SW 1271 (cell line): ENCODE results near the gene IQSEC1.

Experiments used
- DNase-seq, 2 experiments: peaks; one replicate each; lab custom pipeline; 2025; lab: John Stamatoyannopoulos, UW

The IQSEC1 gene

DNA sequence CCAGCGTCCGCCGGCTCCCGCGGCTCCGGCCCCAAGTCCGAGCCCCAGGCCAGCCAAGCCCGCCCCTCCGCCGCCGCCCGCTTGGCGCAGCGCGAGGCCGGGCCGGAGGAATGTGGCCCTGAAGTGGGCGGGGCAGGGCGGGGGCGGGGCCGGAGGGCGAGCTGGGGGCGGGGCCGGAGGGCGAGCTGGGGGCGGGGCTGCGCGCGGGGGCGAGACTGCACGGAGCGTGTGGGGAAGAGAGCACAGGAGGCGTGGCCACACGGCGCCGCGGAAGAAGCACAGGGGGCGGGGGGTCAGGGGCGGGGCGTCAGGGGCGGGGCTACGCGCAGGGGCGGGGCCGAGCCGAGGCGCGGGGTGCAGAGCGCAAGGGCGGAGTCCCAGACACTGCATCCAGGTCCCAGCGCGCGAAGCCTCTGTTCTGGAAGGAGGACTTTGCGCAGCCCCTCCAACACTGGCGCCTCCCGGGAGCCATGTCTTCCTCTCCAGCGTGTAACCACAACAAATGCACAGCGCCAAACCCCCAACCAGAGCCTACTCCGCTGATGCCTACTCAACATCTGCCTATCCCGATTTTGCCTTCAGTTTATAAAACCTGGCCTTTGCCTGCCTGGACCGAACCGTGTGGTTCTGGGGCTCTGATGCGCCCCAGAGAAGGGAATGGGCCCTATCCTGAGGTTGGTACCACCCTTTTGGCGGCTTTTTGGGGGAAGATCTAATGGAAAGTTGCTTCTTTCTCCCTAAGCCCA is 105.5 kb downstream of the IQSEC1 start:
- peak; percentile 64 to 89 for DNase-seq

DNA sequence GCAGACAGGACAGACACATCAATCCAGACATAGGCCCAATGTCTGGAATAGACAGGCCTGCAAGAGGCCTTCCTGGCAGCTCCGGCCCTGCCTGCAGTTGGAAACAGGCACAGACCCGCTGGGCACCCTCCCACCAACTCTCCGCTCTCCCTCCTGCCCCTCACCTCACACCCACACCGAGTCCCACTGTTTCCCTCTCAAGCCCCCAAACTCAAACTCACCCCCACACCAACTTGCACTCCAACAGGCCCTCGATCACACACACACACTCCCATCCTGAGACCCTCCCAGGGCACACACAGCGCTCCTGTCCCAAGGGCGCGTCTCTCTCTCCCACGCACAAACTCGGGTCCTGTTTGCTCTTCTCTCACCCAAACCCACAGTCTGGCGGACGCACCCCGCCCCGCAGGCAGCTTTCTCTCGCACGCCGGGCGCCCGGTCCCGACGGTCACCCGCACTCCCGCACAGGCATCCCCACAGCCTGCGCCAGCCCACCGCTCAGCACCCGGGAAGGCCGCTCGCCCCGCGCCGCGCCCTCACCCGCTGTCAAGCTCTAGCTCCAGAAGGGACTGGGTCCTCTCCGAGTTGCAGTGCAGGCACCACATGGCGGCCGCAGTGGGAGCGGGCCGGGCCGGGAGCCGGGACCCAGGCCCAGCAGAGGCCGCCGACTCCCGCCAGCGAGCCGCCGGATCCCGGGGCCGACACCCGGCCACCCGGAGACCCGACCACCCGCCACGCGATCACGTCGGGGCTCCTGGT is 106.2 kb downstream of the IQSEC1 start:
- DNase-seq, result no peak

GRCh38 chr3:12965999-12966846 is 107.0 kb downstream of the IQSEC1 start:
- DNase-seq, result no peak

GRCh38 chr3:12964711-12965612 is 108.3 kb downstream of the IQSEC1 start:
- DNase-seq, result no peak

- no peak for DNase-seq
Measured at GRCh38 chr3:12963922-12964701, 109.1 kb downstream of the IQSEC1 start.

DNA sequence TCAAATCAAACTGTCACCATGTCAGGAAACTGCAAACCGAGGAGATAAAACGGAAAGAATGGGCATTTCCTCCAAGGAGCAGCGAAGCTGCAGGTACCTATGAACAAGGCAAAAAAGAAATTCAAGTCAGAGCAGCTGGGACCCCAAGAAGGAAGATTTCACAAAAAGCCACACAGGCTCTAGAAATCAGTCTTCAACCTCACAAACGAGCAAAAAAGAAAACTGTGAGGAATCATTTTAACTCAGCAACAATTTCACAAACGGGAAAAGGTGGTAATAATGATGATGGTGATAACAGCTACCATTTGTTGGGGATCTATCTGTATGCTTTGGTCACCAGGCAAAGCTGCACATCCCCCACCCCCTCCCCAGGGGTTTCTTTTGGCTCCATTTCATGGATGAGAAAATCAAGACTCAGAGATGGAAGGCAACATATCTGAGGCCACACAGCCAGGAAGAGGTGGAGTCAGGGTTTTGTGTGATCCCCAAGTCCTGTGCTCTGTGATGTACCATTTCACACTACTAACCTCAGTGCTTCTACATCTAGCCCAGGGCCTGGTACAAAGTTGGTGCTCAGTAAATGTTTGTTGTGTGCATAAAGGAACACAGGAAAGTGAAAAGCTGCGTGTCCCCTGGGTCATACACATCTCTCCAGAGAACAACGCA is 109.9 kb downstream of the IQSEC1 start:
- no peak for DNase-seq

DNA sequence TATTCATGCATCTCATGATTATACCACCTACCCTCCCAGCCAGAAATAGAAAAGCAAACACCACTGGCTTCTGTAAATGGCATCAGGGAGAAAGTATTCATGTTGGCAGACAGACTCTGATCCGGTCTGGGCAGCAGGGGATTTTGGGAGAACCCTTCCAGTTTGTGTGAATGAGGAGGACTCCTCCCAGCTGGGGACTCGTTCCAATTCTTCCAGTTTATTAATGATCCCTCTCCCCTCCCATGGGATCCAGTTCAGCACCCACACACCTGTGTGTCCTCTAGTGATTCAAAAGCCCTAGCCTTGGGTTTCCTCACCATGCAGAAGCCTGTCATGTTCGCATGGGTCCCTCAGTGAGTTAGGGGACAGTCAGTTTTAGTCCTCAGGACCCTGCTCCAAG is 110.9 kb downstream of the IQSEC1 start:
- no peak for DNase-seq

GRCh38 chr3:12961697-12962036 is 111.6 kb downstream of the IQSEC1 start:
- DNase-seq, result no peak

DNA sequence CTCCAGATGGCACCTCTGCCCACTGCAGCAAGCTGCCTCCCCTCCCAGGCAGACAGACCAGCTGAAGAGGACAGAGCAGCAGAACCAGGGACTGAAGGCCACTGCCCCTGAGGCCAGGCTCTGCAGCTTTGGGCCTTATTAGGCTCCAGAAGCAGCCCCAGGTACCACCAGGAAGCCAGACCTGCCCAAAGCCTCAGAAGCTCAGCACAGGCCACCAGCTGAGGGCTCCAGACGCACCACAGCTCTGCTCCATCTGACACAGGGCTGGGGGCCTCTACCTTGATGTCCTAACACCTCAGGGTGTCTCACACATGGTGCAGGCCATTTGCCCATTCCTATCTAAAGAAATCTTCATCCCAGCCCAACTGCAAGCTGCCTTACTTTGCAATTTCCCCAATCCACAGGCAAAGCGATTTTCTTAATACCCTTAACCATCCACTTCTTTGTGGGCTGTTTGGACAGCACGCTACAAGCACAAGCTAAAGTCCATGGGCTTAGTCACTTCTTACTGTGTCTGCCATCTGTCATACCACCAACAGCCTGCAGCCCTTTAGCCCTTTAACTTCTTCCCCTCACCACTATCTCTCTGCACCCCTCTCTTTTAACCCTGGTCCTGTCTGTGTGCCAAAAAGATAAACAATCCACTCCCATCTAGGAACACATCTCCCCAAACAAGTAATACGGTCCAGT is 112.1 kb downstream of the IQSEC1 start:
- DNase-seq, result no peak

DNA sequence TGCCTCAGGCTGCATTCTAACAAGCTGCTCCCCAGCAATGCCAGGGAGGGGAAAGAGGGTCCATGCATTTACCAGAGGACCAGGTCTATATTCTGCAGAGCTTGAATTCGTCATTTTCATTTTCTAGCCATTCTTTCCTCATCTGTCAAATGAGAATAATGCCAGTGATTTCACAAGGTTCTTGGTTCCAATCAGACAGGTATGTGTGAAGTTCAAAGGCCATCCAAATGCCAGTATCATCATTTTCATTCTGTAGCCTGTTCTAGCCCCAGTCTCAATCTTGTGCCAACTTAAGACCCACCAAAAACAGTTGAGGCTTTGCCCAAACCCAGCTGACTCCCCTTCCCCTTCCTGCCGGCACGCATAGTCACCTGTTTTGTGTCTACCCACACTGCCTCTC is 112.7 kb downstream of the IQSEC1 start:
- no peak for DNase-seq

GRCh38 chr3:12959838-12960378 is 113.3 kb downstream of the IQSEC1 start:
- DNase-seq, result no peak

DNA sequence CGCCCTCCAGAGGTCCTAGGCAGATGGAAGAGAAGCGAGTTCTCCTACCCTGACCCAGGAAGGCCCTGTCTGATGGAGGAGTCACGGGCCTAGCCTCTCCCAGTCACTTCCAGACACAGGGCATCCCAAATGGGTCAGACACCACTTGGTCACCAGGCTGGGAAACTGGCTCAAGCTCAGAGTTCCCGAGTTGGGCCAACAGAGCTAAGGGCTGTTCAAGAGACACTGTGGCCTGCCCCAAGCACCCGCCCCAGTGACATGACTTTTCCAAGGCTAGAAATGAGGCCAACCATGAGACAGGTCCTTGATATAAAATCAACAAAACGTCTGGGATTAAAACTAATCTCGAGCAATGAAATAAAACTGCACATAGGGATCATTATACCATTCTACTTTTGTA is 113.8 kb downstream of the IQSEC1 start:
- no peak for DNase-seq

DNA sequence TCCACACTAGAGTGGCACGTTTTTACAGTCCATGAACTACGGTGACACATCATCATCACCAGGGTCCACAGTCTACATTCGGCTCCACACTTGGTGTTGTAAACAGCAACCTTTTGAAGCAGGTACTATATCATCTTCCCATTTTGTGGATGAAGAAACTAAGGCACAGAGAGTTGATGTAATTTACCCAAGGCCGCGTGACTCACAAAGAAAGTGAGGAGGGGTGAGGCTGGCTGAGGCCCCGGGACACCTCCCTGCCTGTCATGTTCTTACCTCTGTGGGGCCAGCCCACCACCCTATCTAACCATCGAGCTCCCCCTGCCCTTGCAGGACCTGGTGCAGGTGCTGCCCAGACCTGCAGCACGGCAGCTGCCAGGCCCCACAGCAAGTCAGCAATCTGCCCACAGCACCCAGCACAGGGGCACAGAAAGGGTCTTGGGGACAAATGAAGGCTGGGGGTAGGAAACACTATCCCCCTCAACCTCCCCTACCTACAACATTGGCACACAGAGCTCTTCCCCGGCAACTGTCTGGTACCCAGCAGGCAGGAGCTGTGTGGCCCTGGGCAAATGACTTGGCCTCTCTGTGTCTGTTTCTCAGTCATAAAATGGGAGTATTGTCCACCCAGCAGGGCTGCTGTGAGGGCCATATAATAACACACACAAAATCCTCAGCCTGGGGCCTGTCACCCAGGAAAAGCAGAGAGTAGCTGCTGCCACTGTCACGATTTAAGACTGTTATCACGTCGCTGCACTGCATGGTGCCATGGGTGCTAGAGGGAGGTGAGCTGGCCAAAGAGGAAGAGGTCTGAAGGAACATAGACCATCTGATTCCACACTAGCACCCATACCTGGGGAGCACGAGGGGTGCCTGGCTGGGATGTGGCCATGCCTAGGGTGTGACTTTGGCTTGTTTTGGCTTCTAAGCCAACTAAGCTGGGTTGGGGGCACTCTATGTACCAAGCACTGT is 115.1 kb downstream of the IQSEC1 start:
- DNase-seq, result no peak

DNA sequence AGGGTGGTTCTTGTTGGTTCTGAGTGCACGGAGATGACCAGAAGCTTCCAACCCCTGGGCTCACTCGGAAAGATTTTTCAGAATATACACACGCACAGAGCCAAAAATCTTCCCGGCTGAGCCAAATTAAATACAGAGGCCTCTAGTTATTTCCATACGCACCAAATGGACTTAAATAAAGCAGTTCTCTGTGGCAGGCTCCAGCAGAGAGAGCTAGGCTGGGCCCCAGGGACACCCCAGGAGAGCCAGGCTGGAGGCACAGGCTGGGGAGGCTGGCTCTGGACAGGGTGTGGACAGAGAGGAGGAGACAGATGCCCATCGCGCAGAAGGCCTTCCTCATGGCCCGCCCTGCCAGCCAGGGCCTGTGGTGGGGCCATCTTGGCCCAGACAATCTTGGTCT is 115.9 kb downstream of the IQSEC1 start:
- DNase-seq, result no peak

GRCh38 chr3:12956316-12956660 is 116.9 kb downstream of the IQSEC1 start:
- DNase-seq, result no peak

DNA sequence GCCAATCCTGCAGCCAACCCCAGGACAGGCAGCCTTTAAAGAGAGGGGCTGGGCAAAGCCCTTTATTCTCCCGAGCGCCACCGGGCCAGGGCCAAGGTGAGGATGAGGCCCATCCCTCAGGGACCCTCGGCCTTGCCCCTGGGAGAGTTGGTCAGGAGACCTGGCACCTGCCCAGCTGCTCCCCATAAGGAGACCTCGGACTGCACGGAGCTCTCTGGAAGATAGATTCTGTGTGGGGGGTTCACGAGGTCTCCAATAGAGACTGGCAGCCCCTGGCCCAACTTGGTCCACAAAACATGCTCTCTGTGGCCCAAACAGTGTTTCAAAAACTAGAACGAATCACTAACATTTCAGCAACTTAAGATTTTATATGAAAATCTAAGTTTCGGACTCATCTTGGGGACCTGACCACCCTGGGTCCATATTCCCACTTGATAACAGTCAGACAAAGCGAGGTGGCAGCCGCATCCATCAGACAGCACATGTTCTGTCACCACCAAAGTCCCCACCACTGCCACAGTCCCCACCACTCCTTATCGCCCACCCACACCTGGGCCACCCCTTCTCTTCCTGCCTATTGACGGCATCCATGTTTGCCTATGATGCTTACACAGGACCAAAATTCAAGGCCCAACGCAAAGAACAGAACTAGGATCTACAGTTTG is 117.4 kb downstream of the IQSEC1 start:
- no peak for DNase-seq

GRCh38 chr3:12954891-12955650 is 118.2 kb downstream of the IQSEC1 start:
- DNase-seq, result no peak
